Keratinocyte (primary cell): ENCODE results near the gene DUSP22. TPM values are rescaled to one million over a fixed set of nuclear protein-coding genes. Genes with fewer than 3 reads are reported as not detected.

ENCODE experiments used
- DNase-seq: peaks from one replicate; pipeline ENCODE4 v3.0.0-alpha.2; 2011; ENCODE audit warnings: low read depth, missing footprints, low spot score
- FAIRE-seq: peaks from 2 replicates; lab custom pipeline; 2011; peaks lifted over from hg19 to GRCh38; lab: Jason Lieb, UNC
- H2AFZ ChIP-seq: 2 replicates; pipeline ENCODE4 v1.6.0; 2012; ENCODE audit warnings: low read length, control low read depth, inconsistent platforms; ENCODE audit not compliant: control insufficient read depth
- H3K27ac ChIP-seq: 2 replicates; pipeline ENCODE4 v1.5.1; 2011; ENCODE audit warnings: low read length; ENCODE audit not compliant: control insufficient read depth, insufficient read depth
- H3K27me3 ChIP-seq: 3 replicates; pipeline ENCODE4 v1.6.0; 2011; ENCODE audit warnings: low read length; ENCODE audit not compliant: control insufficient read depth, insufficient read depth; ENCODE audit errors: extremely low read depth
- H3K36me3 ChIP-seq, 2 experiments: 2 replicates in 1 of 2; 3 replicates in 1 of 2; pipeline ENCODE4 v1.5.1; 2011; ENCODE audit warnings: low read length in 2 of 2, mild to moderate bottlenecking in 1 of 2; ENCODE audit not compliant: control insufficient read depth in 2 of 2, insufficient read depth in 2 of 2; ENCODE audit errors: extremely low read depth in 1 of 2
- H3K4me1 ChIP-seq: 3 replicates; pipeline ENCODE4 v1.5.1; 2011; ENCODE audit warnings: low read length; ENCODE audit not compliant: control insufficient read depth, insufficient read depth; ENCODE audit errors: extremely low read depth
- H3K4me2 ChIP-seq: 3 replicates; pipeline ENCODE4 v1.6.0; 2011; ENCODE audit warnings: low read depth, low read length; ENCODE audit not compliant: control insufficient read depth, insufficient read depth; ENCODE audit errors: extremely low read depth
- H3K4me3 ChIP-seq, 3 experiments: fragments of 200-600 bp in 1 of 3; sonication (generic) in 1 of 3; 2 replicates in 2 of 3; 3 replicates in 1 of 3; pipeline ENCODE4 v1.5.1; 2011 to 2016; ENCODE audit warnings: low read length in 3 of 3, mild to moderate bottlenecking in 3 of 3, control low read depth in 2 of 3, inconsistent platforms in 1 of 3, low read depth in 1 of 3, mixed read lengths in 1 of 3, mixed run types in 1 of 3, moderate library complexity in 1 of 3; ENCODE audit not compliant: control insufficient read depth in 2 of 3, insufficient read depth in 2 of 3; ENCODE audit errors: extremely low read depth in 1 of 3
- H3K79me2 ChIP-seq: 2 replicates; pipeline ENCODE4 v1.6.0; 2012; ENCODE audit warnings: low read length; ENCODE audit not compliant: control insufficient read depth, insufficient read depth
- H3K9ac ChIP-seq: 3 replicates; pipeline ENCODE4 v1.6.0; 2011; ENCODE audit warnings: low read length; ENCODE audit not compliant: control insufficient read depth, insufficient read depth; ENCODE audit errors: extremely low read depth
- H3K9me1 ChIP-seq: 3 replicates; pipeline ENCODE4 v1.6.0; 2011; ENCODE audit warnings: low read length; ENCODE audit not compliant: control insufficient read depth, insufficient read depth; ENCODE audit errors: extremely low read depth
- H3K9me3 ChIP-seq: 2 replicates; pipeline ENCODE4 v1.5.1; 2012; ENCODE audit warnings: low read depth, low read length; ENCODE audit not compliant: control insufficient read depth
- H4K20me1 ChIP-seq: 3 replicates; pipeline ENCODE4 v1.6.0; 2011; ENCODE audit warnings: low read length; ENCODE audit not compliant: control insufficient read depth, insufficient read depth; ENCODE audit errors: extremely low read depth
- EZH2 ChIP-seq: IDR thresholded peaks from one replicate; pipeline ENCODE4 v1.6.1; 2012; ENCODE audit warnings: inconsistent platforms, mild to moderate bottlenecking, low read length, moderate library complexity
- dilution Hi-C: fragments of 300-500 bp; cut with MboI; formaldehyde crosslinking; loops from one replicate; pipeline ENCODE4 v1.7.0; 2020; ENCODE audit warnings: low sequenced_read_pairs; ENCODE audit not compliant: extremely low pct_ligation_motif_present
- polyA plus RNA-seq, 5 experiments: library from polyadenylated mRNA; depleted of rRNA in 3 of 5; stranded (reverse) in 3 of 5; stranded (forward) in 1 of 5; unstranded in 1 of 5; fragments of >200 nt; gene quantifications; 1 replicate in 1 of 5; 2 replicates in 3 of 5; 3 replicates in 1 of 5; pipeline versions ENCODE4 v1.2.1 to v1.2.3, GENCODE V29; 2011 to 2012; ENCODE audit warnings: missing spikeins in 2 of 5, low read depth in 1 of 5, low replicate concordance in 1 of 5
- TF ChIP-seq, protein P1 (sequence below), 3 experiments: IDR thresholded peaks in 1 of 3; conservative IDR thresholded peaks in 1 of 3; optimal IDR thresholded peaks in 1 of 3; 2 replicates in 2 of 3; 3 replicates in 1 of 3; pipeline versions ENCODE3 to v1.5.1; 2011; ENCODE audit warnings: low read length in 3 of 3, mild to moderate bottlenecking in 3 of 3, moderate library complexity in 2 of 3, control low read depth in 1 of 3, inconsistent platforms in 1 of 3; ENCODE audit not compliant: insufficient read depth in 2 of 3; ENCODE audit errors: extremely low read depth in 1 of 3

Gene DUSP22
- polyA plus RNA-seq, 1 donor (not counting 4 experiments of a cell fraction or from before 2014, with no cell fraction given) = 17.3 TPM

DNA sequence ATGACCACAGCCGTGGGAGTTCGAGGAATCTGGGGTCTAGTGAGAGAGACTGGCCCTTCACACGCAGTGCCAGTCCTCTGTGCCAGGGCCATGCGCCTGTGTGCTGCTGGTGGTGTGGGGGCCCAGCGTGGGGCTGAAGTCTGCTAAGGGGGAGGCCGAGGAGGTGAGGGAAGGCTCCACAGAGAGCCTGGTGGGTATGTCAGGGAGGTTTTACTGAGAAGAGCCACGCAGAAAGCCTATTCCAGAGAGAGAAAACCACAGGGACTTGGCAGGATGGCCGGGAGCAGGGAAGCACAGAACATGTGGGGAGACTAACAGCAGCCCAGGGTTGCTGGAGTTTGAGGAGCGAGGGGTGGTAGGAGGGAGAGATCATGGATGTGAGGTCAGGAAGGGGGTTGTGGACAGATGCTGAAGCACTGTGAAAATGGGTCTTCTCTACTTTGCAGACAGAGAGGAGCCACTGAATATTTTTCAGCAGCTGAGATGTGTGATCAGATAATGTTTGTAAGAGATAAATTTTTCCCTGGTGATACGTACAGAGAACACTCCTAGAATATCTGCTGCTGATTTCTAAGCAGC is 35.3 kb downstream of the DUSP22 start:
- no peak overlapping the region for H3K4me2 ChIP-seq

DNA sequence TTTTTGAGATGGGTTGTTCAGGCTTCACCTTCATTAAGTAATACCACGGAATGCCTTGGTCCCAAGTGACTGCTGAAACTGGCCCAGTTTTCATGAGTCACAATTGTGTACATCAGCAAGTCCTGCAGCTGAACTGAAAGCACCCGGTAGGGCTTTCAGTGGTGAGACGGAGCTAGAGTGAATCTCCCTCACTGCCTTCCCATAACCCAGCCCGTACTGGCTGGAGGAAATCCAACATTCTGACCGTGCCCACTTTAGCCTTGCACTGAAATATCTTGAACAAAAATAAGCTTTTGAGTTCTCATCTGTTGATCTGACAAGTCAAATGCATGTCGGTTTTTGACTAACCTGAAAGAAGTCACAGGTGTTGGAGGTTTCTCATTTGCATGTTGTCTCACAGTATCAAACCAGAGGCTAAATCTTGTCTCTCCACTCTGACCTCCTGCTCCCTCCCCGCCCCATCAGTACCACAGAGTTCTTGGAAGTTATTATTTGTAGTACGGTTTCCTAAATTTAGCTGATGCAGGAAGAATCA is 35.9 kb downstream of the DUSP22 start:
- no peaks in the 10 kb centered on the region for H3K9me1 ChIP-seq
- H3K27me3 ChIP-seq = no peaks in the 10 kb centered on the region
- no peak overlapping the region for H3K27ac ChIP-seq
- H3K4me2 ChIP-seq = no peak overlapping the region
- no peaks in the 10 kb centered on the region for H3K79me2 ChIP-seq
- no peak for TF ChIP-seq EZH2
- TF ChIP-seq, protein P1, sequence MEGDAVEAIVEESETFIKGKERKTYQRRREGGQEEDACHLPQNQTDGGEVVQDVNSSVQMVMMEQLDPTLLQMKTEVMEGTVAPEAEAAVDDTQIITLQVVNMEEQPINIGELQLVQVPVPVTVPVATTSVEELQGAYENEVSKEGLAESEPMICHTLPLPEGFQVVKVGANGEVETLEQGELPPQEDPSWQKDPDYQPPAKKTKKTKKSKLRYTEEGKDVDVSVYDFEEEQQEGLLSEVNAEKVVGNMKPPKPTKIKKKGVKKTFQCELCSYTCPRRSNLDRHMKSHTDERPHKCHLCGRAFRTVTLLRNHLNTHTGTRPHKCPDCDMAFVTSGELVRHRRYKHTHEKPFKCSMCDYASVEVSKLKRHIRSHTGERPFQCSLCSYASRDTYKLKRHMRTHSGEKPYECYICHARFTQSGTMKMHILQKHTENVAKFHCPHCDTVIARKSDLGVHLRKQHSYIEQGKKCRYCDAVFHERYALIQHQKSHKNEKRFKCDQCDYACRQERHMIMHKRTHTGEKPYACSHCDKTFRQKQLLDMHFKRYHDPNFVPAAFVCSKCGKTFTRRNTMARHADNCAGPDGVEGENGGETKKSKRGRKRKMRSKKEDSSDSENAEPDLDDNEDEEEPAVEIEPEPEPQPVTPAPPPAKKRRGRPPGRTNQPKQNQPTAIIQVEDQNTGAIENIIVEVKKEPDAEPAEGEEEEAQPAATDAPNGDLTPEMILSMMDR (optimal IDR thresholded peaks at IDR 0.05 in 1 of 3, IDR thresholded peaks at IDR 0.05 in 1 of 3, conservative IDR thresholded peaks at IDR 0.05 in 1 of 3; ENCODE audit: extremely low read depth in 1 of 3, insufficient read depth in 2 of 3, low read length in 3 of 3) = no peak
- H3K4me3 ChIP-seq = no peak overlapping the region
- no peak overlapping the region for H2AFZ ChIP-seq
- dilution Hi-C loops = no loop called here
- no peak for FAIRE-seq
- no peaks in the 10 kb centered on the region for H3K4me1 ChIP-seq
- DNase-seq = peak; percentile 26
- no peak overlapping the region for H3K9ac ChIP-seq
- no peaks in the 10 kb centered on the region for H4K20me1 ChIP-seq
- peaks cover 2% of the 10 kb centered on the region for H3K9me3 ChIP-seq
- H3K36me3 ChIP-seq = peaks cover 0 to 5% of the 10 kb centered on the region in 2 experiments

More for the DNA sequence above, 35.3 kb downstream of the DUSP22 start:
- Histone ChIP-seq H3K4me1 (no peaks in the 10 kb centered on the region), H3K36me3 (peaks cover 0 to 5% of the 10 kb centered on the region in 2 experiments), H3K9ac (no peak overlapping the region), H3K79me2 (no peaks in the 10 kb centered on the region), H3K9me3 (peaks cover 2% of the 10 kb centered on the region), H3K9me1 (no peaks in the 10 kb centered on the region), H2AFZ (no peak overlapping the region), H3K4me3 (no peak overlapping the region), H4K20me1 (no peaks in the 10 kb centered on the region), H3K27me3 (no peaks in the 10 kb centered on the region), H3K27ac (no peak overlapping the region)
- dilution Hi-C loops = no loop called here
- DNase-seq = no peak
- FAIRE-seq = no peak
- TF ChIP-seq EZH2 = no peak
- TF ChIP-seq, protein P1 (optimal IDR thresholded peaks at IDR 0.05 in 1 of 3, IDR thresholded peaks at IDR 0.05 in 1 of 3, conservative IDR thresholded peaks at IDR 0.05 in 1 of 3; ENCODE audit: extremely low read depth in 1 of 3, insufficient read depth in 2 of 3, low read length in 3 of 3) = no peak
